ENCODE data around the gene MAMSTR.

MAMSTR gene

DNA sequence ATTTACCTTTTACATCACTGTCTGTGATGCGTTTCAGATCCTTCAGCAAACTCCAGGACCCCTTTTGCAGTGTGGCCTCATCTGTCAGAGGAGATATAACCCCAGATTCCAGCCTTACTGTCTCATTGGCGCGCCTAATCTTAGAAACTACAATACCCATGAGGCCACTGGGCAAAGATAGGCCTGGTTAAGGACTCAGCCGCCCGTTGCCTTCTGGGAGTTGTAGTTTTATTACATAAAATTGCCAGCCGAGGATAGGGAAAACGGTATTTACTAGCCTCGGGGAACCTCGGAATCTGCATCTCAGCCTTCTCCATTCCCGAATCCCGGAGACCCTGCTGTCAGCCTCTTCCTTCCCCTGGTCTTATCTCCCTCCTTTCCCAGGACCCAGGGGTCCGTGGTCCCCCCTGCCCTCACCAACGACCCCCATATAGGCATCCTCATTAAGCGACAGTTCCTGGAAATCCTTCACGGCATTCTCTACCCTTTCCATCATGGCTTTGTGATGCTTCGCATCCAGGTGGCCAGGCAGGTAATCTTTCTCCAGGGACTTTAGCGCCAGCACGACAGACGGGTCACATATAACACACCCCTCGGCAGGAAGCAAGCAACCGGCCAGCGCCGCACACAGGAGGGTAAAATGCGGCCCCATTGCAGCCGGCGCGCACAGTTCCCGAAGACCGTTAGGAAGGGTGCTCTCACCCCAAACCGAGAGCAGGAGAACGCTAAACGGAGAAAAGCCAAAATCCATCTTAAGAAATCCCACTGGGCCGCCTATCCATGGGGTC lies 25.9 kb upstream of the MAMSTR start:
- DNase-seq, result peak; percentile 90

DNA sequence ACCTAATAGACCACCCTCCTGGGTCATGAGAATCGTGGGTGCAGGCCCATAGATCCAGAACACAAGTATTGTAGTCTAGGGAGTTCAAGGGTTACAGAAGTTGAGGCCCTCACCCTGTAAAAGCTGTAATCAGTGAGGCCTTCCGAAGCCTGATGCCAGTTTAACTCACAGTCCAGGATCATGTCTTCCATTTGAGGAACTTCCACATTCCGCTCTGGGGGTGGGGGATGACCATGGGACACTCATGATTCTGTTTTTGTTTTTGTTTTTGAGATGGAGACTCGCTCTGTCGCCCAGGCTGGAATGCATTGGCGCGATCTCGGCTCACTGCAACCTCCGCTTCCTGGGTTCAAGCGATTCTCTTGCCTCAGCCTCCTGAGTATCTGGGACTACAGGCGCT lies 22.6 kb upstream of the MAMSTR start:
- DNase-seq, result no peak

DNA sequence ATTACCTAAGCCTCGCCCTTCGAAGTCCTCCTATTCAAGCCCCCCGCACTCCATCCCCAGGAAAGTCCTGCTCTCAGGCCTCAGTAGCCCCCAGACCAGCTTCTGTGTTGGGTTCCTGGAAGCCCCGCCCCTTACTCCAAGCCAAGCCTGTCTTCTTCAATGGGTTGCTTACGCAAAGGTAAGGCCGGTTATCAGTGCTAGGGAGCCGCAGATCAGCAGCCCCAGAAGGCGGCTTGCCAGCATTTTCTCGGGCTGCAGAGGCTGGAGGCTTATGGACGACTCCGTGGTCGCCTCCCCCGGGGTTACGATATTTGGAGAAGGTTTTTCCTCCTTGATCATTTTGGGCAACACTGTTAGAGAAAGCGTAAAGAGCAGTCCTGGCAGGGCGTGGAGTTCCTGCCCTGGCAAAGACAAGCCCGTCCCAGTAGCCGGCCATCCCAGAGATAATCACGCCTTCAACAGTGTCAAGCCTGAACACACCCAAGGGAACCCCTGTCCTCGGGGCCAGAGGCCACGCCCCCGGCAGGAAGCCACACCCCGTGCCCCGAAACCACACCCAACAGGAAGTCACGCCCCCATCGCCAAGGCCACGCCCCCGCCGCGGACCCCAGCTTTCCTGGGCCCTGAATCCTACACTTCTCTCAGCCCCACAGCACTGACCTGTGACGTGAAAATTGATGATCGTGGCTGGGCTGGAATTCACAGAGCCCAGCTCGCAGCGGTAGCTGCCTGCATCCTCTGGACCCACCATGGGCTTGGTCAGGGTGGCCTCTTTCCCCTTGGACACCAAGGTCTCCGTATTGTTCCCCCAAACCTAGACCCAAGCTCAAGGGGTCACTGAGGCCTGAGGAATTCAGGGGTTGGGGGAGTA lies 21.8 kb upstream of the MAMSTR start:
- DNase-seq, result peak; percentile 51

DNA sequence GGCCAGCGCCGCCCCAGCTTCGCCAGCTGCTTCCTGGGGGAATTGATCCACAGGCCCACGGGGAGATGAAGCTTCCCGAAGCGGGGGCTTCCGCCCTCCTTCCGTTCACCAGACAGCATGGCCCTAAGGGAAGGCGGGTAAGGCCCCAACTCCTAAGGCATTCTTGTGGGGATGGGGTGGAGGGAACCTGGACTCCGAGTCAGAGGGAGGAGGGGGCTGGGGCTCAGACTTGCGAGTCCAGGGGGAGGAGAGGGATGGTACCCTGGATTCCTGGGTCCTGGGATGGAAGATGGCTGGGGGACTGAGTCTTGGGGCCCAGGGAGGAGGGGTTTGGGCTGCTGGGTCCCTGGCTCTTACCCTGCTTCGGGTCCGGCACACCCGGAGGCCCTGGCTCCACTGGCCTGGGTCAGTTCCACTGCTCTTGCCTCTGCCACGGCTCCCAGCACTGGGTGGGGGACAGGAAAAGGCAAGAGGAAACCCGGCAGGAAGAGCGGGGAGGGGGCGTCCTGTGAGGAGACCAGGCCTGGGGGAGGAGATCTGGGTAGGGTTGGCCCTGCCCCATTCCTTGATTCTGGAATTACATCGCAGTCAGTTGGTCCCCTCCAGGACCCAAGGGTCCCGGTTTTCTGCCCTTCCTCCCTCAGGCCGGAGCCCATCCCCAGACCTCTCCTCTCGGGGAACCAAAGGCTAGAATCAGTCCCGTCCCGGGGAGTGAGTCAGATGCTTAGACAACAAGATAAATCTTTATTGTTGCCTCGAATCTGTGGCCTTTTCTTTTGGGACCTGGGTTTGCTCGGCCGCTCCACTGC lies 20.8 kb upstream of the MAMSTR start, which contains the start of gene RASIP1:
Gene RASIP1 (minus strand): TSS at position 447 of the 809 bp plus-strand sequence. CDS start 328 bp downstream, at position 119.
- DNase-seq, result no peak

DNA sequence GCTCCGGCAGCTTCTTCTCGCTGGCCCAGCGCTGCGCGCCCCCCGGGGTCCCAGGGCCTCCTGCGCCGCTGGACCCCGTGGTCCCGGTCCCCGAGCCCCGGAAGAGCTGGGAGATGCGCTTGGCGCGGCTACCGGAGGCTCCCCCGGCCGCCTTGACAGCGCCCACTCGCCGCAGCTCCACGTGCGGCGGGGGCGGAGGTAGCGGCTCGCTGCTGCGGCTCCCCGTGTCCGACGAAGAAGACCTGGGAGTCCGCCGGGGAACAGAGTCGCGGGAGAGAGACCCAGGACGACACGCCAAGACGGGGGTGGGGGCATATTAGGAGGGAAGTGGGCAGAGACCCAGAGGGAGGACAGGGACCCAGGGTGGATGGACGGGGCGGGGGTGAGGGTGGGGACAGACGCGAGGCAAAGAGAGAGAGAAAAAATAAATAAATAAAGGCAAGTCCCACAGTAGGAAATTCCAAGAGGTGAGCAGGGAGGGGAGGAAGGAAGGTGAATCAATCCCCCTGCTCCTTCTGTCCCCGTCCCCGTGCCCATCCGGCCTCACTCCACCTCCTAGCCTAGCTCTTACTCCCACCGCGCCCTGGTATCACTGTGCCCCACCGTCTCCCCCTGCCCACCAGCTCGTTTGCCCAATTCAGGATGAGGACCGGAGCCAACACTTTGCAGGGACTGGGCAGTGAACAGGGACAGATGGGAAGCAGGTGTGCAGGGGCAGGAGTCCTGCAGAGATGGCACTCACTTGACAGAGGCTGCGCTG lies 20.1 kb upstream of the MAMSTR start:
- peak; percentile 49 for DNase-seq

DNA sequence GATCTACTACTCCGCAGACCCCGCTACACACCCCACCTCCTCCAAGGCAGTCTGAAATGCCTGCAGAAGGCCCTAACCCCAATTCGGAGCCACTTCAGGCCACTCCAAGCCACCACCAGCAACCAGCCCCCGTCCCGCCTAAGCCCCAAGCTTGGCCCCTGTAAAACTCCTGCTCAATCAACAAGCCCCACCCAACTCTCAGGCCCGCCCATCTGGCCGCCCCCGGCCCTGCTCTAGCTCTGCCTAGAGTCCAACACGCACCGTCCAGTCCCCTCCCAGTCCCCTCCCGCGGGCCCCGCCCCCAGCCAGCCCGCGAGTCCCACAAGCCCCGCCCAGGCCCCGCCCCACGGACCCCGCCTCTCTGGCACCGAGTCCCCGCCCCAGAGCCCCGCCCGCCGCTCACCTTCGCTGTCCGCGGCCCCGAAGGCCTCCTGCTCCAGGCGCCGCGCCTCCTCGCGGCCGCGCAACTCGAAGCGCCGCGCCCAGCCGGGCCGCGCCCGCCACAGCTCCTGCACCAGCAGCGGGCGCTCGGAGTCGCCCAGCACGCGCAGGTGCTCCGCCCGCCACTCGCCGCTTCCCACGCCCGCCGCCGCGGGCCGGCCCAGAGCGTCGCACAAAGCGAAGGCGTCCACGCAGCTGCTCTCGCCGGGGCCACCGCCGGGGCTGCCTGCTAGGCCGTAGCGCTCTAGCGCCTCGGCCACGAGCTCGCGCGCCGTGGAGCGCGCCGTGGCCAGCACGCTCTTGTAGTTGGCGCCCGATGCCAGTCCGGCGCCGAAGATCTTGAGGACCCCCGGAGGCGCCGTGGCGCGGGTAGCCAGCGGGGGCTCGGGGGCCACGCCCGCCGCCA lies 19.3 kb upstream of the MAMSTR start:
- DNase-seq, result peak; percentile 98

DNA sequence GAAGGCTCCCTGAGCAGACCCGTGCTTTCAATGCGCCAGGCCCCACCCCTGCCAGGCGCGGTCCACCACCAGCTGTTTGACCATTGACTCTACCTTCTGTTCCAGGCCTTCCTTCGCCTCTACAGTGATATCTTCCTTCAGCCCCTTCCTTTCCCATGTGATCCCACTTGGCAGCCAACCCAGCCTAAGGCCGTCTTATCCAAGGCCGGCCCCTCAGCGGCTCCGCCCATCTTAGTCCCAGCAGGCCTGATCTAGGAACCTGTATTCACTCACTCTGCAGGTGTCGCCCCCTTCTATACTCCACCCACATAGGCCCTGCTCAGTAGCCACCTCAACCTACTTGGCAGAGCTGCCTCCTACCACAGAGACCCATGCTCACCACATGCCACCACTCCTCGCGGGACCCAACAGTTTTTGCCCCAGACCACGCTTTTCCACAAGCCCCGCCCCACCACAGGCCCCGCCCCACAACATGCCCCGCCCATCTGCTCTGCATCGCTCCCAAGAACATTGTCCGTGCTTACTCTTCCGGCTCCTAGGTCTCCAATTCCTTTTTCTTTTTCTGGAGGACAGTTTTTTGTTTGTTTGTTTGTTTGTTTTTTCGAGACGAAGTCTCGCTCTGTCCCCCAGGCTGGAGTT lies 18.0 kb upstream of the MAMSTR start:
- peak; percentile 69 for DNase-seq

DNA sequence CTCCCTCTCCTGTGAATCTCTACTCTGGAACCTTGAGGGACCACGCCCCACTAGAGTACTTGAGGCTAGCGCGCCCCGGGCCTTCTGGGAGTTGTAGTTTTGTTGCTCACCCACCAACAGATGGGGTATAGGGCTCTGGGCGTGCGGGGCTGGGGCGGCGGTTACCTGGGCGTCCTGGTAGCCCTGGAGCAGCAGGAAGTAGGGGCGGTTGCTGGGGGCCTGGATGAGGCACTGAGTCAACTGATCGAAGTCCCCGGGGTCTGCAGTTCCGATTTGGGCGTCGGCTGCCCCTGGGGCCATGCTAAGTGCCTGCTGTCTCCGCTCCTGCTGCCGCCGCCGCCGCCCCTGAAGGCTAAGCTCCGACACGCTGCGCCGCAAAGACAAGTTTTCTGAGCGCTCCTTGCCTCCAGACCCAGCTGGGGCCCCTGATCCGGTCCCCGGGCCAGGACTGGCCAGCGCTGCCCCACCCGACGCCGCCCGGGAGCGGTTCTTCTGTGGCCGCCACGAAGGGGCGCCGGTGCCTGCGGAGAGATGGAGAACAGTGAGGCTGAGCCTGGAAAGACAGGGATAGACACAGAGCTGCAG lies 15.6 kb upstream of the MAMSTR start:
- DNase-seq, result peak; percentile 95

DNA sequence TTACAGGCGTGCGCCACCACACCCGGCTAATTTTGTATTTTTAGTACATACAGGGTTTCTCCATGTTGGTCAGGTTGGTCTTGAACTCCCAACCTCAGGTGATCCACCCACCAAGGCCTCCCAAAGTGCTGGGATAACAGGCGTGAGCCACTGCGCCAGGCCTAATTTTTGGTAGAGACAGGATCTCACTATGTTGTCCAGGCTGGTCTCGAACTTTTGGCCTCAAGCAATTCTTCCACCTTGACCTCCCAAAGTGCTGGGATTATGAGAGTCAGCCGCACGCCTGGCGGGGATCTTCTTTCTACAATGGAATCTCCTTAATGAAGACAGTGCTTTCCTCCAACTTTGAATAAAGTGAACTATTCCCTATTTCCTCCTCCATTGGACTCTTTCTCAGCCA lies 15.1 kb upstream of the MAMSTR start:
- DNase-seq, result no peak

DNA sequence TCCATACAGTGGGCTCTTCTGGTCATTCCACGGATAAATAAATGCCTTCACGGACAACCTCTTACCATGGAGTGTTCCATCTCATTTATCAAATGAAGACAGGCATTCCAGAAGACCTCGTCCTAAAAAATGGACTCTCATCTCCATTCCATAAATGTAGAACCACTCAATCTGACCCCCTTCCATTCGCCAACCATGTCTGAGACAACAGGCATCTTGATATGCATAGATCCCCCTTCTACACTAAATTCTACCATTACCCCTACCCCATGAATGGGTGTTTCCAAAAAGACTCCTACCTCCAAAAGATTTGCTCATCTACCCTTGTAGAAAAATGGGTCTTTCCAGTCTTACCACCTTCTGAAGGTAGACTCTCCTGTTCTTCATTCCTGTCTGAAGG lies 11.9 kb upstream of the MAMSTR start:
- no peak for DNase-seq

DNA sequence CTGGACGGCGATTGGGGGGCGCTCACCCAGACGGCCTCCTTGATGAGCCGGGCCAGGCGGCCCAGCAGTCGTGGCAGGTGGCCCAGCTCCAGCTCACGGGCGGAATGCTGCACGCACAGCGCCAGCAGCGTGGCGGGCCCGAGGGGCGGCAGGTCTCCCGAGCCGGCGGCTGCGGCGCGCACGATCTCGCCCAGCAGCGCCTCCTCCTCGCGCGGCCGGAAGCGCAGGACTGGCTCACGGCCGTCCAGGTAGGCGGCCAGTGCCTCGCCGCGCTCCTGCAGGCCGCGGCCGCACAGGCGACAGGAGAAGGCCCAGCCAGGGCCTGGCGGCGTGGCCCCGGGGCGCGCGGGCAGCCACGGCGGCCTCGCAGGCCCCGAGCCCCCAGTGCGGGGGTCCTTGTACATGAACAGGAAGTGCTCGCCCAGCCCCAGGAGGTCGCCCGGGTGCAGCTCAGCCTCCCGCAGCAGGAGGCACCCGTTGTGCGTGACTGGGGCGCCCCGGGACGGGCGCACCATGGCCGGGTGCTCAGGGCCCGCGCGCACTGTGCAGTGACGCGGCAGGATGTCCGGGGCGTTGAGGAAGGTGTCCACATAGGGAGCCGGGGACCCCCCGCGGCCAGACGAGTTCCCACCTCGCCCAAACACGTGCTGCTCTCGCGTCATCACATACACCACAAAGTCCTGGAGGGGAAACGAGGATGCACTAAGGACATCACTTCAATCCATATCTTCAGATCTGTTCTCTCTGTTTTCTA lies 9.6 kb upstream of the MAMSTR start:
- DNase-seq, result no peak

DNA sequence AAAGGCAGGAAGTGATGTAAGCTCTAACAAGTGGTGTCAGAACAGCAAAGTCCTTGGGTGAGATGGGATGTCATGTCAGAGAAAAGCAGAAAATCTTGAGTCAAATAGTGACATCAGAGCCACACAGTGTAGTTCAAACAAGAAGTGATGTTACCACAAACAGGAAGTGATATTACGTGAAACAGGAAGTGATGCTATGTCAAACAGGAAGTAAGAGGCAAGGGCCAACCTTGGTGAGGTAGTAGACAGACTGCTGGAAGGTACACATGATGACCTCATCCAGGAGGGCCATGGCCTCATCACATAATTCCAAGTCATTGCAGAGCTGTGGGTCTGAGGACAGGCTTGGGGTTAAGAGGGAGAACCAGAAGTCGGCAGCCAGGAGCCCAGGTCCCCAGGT lies 7.0 kb upstream of the MAMSTR start:
- DNase-seq, result no peak

DNA sequence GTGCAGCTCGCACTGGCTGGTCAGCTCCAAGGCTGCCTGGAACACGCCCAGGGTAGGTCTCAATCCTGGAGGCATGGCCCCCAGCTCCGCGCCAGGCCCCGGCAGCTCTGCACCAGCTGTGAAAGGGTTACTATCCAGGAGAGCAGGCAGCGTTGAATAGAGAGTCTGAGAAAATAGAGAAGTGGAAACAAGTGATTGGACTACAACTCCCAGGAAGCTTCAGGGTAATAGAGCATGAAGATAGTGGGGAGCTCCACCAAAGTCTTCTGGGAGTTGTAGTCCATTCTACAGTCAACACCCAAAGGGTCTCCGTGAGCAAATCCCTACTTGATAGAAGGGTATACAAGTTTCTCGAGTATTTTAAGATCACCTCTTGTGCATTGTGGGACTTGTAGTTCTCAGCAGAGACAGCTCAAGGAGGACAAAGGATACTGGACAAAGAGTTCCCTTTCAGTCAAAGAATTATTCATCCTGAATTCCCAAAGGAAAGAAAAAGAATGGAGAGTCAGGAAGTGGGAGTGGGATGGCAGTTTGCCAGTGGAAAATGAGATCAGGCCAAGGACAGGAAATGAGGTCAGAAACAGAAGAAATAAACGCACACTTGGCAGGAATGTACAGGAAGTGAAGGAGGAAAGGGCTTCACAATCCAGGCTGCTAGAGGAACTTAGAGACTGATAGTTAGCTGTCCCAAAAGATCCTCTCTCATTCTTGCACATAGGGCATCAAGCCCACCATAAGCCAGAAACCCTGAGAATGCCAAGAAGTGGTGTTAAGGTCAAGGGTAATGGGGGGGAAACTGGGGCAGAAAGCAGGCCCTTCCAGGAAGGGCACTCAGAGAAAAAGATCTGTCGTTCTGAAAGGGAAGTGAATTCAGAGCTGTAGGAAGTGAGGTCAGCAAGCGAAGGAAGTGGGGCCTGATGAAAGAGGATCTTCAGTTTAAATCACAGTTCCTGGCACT lies 5.5 kb upstream of the MAMSTR start:
- peak; percentile 86 for DNase-seq

DNA sequence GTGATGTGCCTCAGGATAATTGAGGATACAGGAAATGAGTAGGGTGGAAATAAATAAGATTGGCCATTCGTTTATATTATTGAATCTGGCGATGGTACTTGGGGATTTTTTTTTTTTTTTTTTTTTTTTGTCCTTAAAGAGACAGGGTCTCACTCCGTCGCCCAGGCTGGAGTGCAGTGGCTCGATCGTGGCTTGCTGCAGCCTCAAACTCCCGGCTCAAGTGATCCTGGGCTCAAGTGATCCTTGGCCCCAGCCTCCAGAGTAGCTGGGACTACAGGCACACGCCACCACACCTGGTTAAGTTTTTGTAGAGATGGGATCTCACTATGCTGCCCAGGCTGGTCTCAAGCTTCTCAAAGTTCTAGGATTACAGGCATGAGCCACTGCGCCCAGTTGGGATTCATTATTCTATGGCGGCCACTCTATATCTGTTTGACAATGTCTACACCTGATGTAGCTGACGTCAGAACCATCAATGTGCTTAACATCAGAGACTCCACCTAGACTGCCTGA lies 2.7 kb upstream of the MAMSTR start:
- no peak for DNase-seq

DNA sequence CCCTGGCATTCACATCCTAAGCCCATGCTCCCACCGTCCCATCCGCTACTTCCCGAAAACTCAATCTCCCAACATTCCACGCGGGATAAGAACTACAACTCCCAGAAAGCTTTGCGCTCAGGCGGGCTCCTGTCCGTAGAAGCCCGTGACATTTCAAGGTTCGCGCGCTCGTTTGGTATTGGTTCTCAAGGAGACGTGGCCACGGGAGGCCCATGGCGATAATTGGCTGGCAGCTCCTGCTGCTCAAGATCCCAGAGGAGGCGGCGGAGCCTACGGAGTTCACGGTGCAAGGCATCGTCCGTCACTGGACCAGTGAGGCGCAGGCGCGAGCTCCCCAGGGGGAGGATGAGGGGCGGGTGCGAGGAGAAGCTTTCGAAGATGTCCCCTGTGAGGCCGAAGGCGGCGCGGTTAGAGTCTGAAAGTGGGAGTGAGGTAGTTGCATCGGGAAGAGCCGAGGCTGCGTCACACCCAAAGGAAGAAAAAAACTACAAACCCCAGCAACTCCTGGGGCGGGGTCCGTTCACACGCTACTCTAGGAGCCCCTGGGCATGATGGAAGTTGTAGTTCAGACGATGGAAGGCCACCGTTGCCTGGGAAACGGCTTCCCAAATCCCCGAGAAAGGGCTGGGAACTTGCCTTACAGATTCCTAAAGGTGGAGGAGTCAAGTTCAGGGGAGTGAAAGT lies 1.2 kb upstream of the MAMSTR start:
- peak; percentile 100 for DNase-seq

DNA sequence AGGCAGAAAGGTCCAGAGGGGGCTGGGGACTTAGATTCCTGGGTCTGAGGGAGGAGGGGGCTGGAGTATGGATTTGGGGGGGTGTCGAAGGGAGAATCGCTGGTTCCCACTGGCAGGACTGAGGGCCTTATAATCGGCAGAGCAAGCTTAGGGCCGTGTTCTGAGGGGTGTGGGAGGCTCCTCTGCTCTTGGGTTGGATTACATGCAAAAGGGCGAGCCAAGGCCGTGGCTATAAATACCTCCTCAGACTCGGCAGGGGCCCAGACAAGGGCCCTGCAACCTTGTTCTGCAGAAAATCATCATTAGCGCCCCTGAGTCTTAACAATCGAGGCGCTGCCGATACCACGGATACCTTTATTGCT lies 707 bp upstream of the MAMSTR start:
- DNase-seq, result no peak

DNA sequence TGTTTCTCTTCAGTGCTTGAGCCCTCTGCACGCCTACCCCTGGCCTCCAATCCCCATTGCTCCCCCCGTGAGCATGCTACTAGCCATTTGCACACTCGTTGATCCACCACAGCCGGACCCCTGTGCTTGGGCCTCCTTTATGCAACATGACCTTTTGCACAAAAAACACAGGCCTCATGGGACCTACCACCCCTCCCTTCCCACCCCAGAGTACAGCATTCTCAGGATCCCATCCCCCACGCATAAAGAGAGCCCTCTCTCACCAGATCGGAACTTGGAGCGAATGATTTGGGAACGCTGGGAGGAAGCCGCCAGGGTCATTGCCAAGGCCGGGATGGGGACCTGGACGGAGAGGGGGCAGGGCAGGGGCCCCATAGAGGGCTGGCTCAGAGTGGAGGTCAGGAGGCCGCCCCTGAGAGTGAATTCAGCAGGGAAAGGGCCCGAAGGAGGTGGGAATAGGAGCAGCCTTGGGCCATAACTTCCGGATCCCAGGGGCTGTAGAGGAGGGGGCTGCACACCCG lies 754 bp downstream of the MAMSTR start:
- DNase-seq, result no peak

Measured in NCI-H82 (cell line).